Aorta (tissue), 5 donors: Measurements from ENCODE around the gene EML1. TPM values are rescaled to one million over a fixed set of nuclear protein-coding genes. Genes with fewer than 3 reads are reported as not detected.

Experiments used
- ATAC-seq: fragments of 200-7000 bp; cut with Tn5 transposase; one replicate; pipeline ENCODE4 v1.9.1; 2022; ENCODE audit warnings: moderate library complexity; ENCODE audit not compliant: low FRiP score
- DNase-seq, 2 donors: peaks; one replicate each; pipeline ENCODE4 v3.0.0-alpha.2; 2020
- H3K27ac ChIP-seq, 2 donors: one replicate each; pipeline ENCODE4 v1.5.1; 2013; ENCODE audit warnings: low read length in 2 of 2, mild to moderate bottlenecking in 2 of 2, moderate library complexity in 2 of 2, control low read depth in 1 of 2, inconsistent platforms in 1 of 2, low read depth in 1 of 2
- H3K27me3 ChIP-seq, 2 donors: one replicate each; pipeline ENCODE4 v1.6.1; 2013; ENCODE audit warnings: control low read depth in 1 of 2, low read length in 1 of 2, mild to moderate bottlenecking in 1 of 2, moderate library complexity in 1 of 2; ENCODE audit not compliant: insufficient read depth in 2 of 2, control insufficient read depth in 1 of 2
- H3K36me3 ChIP-seq, 2 donors: one replicate each; pipeline ENCODE4 v1.6.1; 2013; ENCODE audit warnings: control low read depth in 1 of 2, low read length in 1 of 2, mild to moderate bottlenecking in 1 of 2; ENCODE audit not compliant: insufficient read depth in 2 of 2, control insufficient read depth in 1 of 2
- H3K4me1 ChIP-seq, 2 donors: one replicate each; pipeline ENCODE4 v1.6.1; 2013; ENCODE audit warnings: low read length in 2 of 2, control low read depth in 1 of 2, mild to moderate bottlenecking in 1 of 2, moderate library complexity in 1 of 2; ENCODE audit not compliant: insufficient read depth in 2 of 2, control insufficient read depth in 1 of 2
- H3K4me3 ChIP-seq, 2 donors: one replicate each; pipeline ENCODE4 v1.5.1; 2013; ENCODE audit warnings: low read length in 2 of 2, control low read depth in 1 of 2, mild to moderate bottlenecking in 1 of 2
- H3K9me3 ChIP-seq: one replicate; pipeline ENCODE4 v1.6.1; 2013; ENCODE audit warnings: mild to moderate bottlenecking, low read length; ENCODE audit not compliant: control insufficient read depth
- WGBS, 2 donors: extraction: QIAGEN DNeasy Blood & Tissue Kit; methylation state at CpG; one replicate each; pipeline ENCODE4 v1.1.7; 2013; 5-methylcytosine and 5-hydroxymethylcytosine counted together
- intact Hi-C, 2 donors: fragments of 100-400 bp; cut with DNase I; formaldehyde crosslinking; loops; one replicate each; pipeline versions ENCODE4 v1.14.2 to v1.15.0; 2022
- polyA plus RNA-seq, 2 donors: library from polyadenylated mRNA; stranded (reverse); fragments of 200-250 nt; gene quantifications; one replicate each; pipeline ENCODE4 v1.2.3, GENCODE V29; 2013
- total RNA-seq, 2 donors: library from RNA; stranded (reverse); fragmentation: NEBNext Ultra II Directional; extraction: Animal tissue kit (Norgen Biotek cat#: 25700); gene quantifications; one replicate each; pipeline ENCODE4 v1.2.1, GENCODE V29; 2021
- donor health status: healthy with polysubstance abuse.
- donor health status: Bipolar disorder and iron deficiency.
- donor health status: DM: no; HTN: no; CAD: no.
- donor health status: DM: no; HTN: no; CAD: no.
- donor health status: DM: yes; HTN: yes; CAD: no.

EML1 gene
- total and polyA plus RNA-seq, 4 donors = 4.8 to 62.0 (median 36.6) TPM

DNA sequence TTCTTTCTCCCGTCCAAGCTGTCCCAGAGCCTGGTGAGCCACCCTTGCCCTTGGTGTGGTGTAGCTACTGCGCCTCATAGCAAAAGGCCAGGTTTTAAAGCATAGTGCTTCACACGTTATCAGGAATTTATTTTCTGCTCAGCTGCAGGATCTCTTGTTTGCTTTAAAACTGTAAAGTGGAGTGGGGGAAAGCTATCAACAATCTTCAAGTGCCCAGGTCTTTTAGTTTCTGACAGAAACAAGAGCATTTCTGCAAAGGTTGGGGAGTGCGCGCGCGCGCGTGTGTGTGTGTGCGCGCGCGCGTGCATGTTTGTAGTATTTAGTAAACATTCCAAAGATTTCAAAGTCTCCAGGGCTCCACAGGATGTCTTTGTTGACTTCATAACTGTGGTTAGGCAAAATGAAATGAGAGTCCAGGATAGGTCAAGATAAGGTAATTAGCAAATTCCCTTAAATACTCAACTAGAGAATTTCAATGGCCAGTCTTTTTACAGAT is 45.5 kb downstream of the EML1 start:
- Histone ChIP-seq H3K27ac (no peak overlapping the region), H3K4me1 (peaks cover 0 to 4% of the 10 kb centered on the region in 2 donors), H3K9me3 (no peaks in the 10 kb centered on the region), H3K4me3 (no peak overlapping the region), H3K36me3 (no peaks in the 10 kb centered on the region), H3K27me3 (no peaks in the 10 kb centered on the region)
- no peak for ATAC-seq
- no peak for DNase-seq
- 62 to 83% methylated on average over 14 of the region's 14 CpGs for WGBS, 2 donors
- intact Hi-C loops = loop anchor here in 1 of 2 donors (2.0 kb wide), 1 partner anchor 28 kb away; no protein-coding TSS in a partner anchor

DNA sequence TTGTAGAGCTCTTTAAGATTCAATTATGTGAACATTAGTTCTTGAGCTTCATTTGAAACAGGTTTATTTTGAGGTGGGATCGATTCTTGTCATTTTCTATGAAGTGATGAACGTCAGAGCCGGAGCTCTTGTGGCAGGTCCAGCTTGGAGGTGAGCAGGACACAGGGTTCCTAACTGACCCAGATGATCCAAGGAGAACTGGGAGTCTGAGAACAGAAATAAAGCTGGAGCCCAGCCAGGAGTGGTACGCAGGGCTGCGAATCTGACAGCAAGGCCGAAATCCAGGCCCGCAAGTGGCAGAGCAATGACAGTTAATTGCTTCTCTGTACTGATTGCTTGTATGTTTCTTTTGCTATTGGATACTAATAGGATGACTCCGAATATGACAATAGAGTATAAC is 46.5 kb downstream of the EML1 start:
- Histone ChIP-seq H3K27ac (no peak overlapping the region), H3K36me3 (no peaks in the 10 kb centered on the region), H3K9me3 (no peaks in the 10 kb centered on the region), H3K4me1 (peaks cover 0 to 4% of the 10 kb centered on the region in 2 donors), H3K4me3 (no peak overlapping the region), H3K27me3 (no peaks in the 10 kb centered on the region)
- ATAC-seq (no peak), DNase-seq (no peak)
- intact Hi-C loops = loop anchor here in 1 of 2 donors (2.0 kb wide), 1 partner anchor 29 kb away; no protein-coding TSS in a partner anchor
- WGBS, 2 donors = 89 to 97% methylated on average over 8 of the region's 8 CpGs

DNA sequence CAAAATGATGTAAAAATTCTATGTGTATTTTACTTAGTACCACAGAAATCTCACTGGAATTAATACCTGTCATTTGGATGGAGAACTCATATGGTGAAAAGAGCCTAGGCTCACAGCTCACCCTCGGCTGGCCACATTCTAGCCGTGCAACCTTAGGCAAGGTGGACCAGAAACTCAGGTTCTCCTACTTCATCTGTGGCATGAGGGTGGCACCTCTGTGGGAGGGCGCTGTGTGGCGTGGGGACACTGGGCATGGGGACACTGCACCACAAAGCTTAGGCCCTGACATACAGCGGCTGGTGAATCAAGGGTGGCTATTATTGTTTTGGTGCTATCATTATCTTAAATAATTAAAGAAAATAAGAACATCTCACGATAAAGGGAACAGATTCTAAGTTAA is 47.1 kb downstream of the EML1 start:
- Histone ChIP-seq H3K27ac (no peak overlapping the region), H3K36me3 (no peaks in the 10 kb centered on the region), H3K9me3 (no peaks in the 10 kb centered on the region), H3K4me3 (no peak overlapping the region), H3K4me1 (peaks cover 0 to 4% of the 10 kb centered on the region in 2 donors), H3K27me3 (no peaks in the 10 kb centered on the region)
- intact Hi-C loops = no loop called here
- no peak for ATAC-seq
- WGBS, 2 donors = 96 to 97% methylated on average over 6 of the region's 6 CpGs
- DNase-seq = no peak

DNA sequence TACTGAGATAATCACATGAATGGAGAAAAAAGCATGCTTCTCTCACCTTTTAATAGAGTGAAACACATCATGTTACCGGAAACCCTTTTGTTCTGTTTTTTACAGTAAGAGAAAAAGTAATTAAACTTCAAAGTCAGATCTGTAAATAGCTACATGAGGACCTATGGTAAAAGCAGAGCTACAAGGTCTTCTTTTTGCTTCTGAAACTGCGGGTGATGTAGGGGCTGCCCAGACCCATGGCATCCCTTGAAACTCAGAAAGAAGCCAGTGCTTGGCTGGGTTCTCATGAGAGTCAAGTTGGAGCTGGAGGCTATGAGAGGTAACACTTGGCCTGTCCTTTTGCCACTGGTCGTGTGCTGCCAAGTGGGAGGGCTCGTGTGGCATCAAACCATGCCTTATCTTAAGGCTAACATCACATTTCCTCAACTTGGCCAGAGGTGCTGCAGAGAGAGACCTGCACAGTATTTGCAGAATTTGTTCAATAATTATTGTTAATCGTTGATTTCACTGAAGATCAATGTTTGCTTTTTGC is 47.6 kb downstream of the EML1 start:
- no peaks in the 10 kb centered on the region for H3K36me3 ChIP-seq
- peaks cover 0 to 4% of the 10 kb centered on the region in 2 donors for H3K4me1 ChIP-seq
- H3K27ac ChIP-seq = no peak overlapping the region
- DNase-seq = no peak
- no peak overlapping the region for H3K4me3 ChIP-seq
- WGBS, 2 donors = 61 to 80% methylated on average over 5 of the region's 5 CpGs
- H3K27me3 ChIP-seq = no peaks in the 10 kb centered on the region
- no peaks in the 10 kb centered on the region for H3K9me3 ChIP-seq
- no peak for ATAC-seq
- intact Hi-C loops = no loop called here

DNA sequence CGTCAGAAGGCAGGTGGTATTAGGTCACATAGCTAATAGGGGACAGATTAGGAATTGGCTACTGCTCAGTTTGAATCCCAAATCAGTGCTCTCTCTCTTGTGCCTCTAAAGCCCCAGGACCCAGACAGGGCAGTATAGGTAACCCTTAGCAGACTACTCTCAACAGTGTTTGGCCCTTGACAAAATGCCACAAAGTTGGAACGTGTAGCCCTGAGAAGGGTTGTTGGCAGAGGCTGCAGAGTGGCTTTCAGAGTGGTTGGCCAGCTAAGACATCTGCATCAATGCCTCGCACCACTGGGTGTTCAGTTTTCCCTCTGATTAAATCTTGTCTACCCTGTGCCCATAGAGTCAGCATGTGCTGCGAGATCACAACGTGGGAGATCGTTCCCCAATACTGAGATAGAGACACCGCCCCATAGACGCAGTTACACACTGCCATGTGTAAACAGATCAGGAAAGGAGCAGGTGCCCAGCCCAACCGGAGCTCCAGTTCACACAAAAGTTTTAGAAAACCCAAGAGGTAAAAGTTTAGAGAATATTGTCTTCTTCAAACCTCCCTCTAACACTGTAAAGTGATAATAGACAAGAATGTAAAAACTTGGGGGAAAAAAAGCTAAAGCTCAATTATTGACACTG is 48.3 kb downstream of the EML1 start:
- DNase-seq (no peak), ATAC-seq (no peak)
- Histone ChIP-seq H3K27ac (no peak overlapping the region), H3K36me3 (no peaks in the 10 kb centered on the region), H3K9me3 (no peaks in the 10 kb centered on the region), H3K4me3 (no peak overlapping the region), H3K4me1 (peaks cover 0 to 4% of the 10 kb centered on the region in 2 donors), H3K27me3 (no peaks in the 10 kb centered on the region)
- intact Hi-C loops = no loop called here
- WGBS, 2 donors = 58 to 68% methylated on average over 9 of the region's 9 CpGs

DNA sequence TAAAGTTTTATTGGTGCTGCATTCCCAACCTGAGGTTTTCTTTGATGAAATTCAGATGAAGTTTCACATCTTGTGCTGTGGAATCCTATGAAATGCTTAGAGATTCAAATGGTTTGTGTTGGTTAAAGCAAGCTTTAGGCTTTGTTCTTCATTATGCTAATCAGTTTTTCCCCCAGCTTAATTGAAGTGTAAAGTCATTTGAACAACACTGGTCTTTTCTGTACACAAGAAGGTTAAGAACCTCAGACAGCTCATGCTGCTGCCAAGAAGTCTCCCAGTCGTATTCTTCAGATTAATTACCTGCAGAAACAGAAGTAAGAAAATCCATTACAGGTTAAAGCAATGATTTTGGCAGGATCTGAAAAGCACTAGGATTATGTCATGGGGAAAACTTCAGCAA is 48.9 kb downstream of the EML1 start:
- Histone ChIP-seq H3K27me3 (no peaks in the 10 kb centered on the region), H3K4me1 (peaks cover 0 to under 1% of the 10 kb centered on the region in 2 donors), H3K4me3 (no peak overlapping the region), H3K27ac (no peak overlapping the region), H3K9me3 (no peaks in the 10 kb centered on the region), H3K36me3 (no peaks in the 10 kb centered on the region)
- DNase-seq = no peak
- WGBS, 2 donors = 64 to 67% methylated on average over 1 of the region's 1 CpG
- intact Hi-C loops = no loop called here
- ATAC-seq = no peak

GRCh38 chr14:99846808-99847207 is 53.6 kb downstream of the EML1 start:
- Histone ChIP-seq H3K9me3 (no peaks in the 10 kb centered on the region), H3K4me1 (no peaks in the 10 kb centered on the region), H3K27me3 (no peaks in the 10 kb centered on the region), H3K4me3 (no peak overlapping the region), H3K27ac (no peak overlapping the region), H3K36me3 (no peaks in the 10 kb centered on the region)
- ATAC-seq (no peak), DNase-seq (no peak)
- intact Hi-C loops = no loop called here

- H3K36me3 ChIP-seq = no peaks in the 10 kb centered on the region
- H3K27me3 ChIP-seq = no peaks in the 10 kb centered on the region
- no peak overlapping the region for H3K27ac ChIP-seq
- ATAC-seq (no peak), DNase-seq (no peak)
- H3K4me3 ChIP-seq = no peak overlapping the region
- intact Hi-C loops = no loop called here
- 95% methylated on average over 10 of the region's 10 CpGs for WGBS, 2 donors
- no peaks in the 10 kb centered on the region for H3K4me1 ChIP-seq
- no peaks in the 10 kb centered on the region for H3K9me3 ChIP-seq
Observed at GRCh38 chr14:99850709-99851108, 57.5 kb downstream of the EML1 start.

- Histone ChIP-seq H3K9me3 (no peaks in the 10 kb centered on the region), H3K4me3 (no peak overlapping the region), H3K27me3 (no peaks in the 10 kb centered on the region), H3K4me1 (no peaks in the 10 kb centered on the region), H3K36me3 (no peaks in the 10 kb centered on the region), H3K27ac (peak overlapping the region in 1 of 2 donors; percentile 28)
- DNase-seq = no peak
- intact Hi-C loops = no loop called here
- no peak for ATAC-seq
- 34 to 37% methylated on average over 4 of the region's 4 CpGs for WGBS, 2 donors
Observed at GRCh38 chr14:99852578-99852977, 59.4 kb downstream of the EML1 start.
